K562 (cell line): ENCODE data around the gene NR1I3. TPM values are rescaled to one million over a fixed set of nuclear protein-coding genes. Genes with fewer than 3 reads are reported as not detected.

Source experiments
- ATAC-seq: fragments of 200-7000 bp; cut with Tn5 transposase; 3 replicates; pipeline ENCODE4 v1.9.1; 2020; ENCODE audit warnings: moderate library complexity
- BruUV-seq: library from RNA; stranded (reverse); fragments of 400-500 nt; replicated peaks from 2 replicates; lab custom pipeline; 2021; lab: Mats Ljungman, UMichigan
- CTCF ChIA-PET: fragments of 300-600 bp; formaldehyde crosslinking; extraction: SDS; loops from one replicate; lab custom pipeline; 2021; ENCODE audit warnings: low intra/inter-chr PET ratio; lab: Yijun Ruan, JAX
- POLR2A ChIA-PET: fragments of 300-600, 350-650 bp; sonication (Branson Sonifier 250); formaldehyde crosslinking; extraction: SDS; loops from one replicate; lab custom pipeline; 2021; ENCODE audit warnings: antibody characterized with exemption, inconsistent platforms; lab: Yijun Ruan, JAX
- DNase-seq, 4 experiments: peaks; one replicate each; pipeline versions ENCODE4 v3.0.0 to v3.0.0-alpha.2; 2011 to 2018; ENCODE audit warnings: low spot score in 3 of 4, mixed read lengths in 3 of 4; ENCODE audit errors: extremely low read depth in 1 of 4
- FAIRE-seq: peaks from 2 replicates; lab custom pipeline; 2011; peaks lifted over from hg19 to GRCh38; lab: Jason Lieb, UNC
- H2AFZ ChIP-seq: 2 replicates; pipeline ENCODE4 v1.6.0; 2011; ENCODE audit warnings: low read depth, low read length, control low read depth, inconsistent platforms
- H3K27ac ChIP-seq: fragments of 200-600 bp; 3 replicates; pipeline ENCODE4 v1.8.0; 2011; ENCODE audit warnings: low read depth, mild to moderate bottlenecking, control low read depth, inconsistent platforms, low read length, moderate library complexity, mixed read lengths; ENCODE audit errors: extremely low read depth
- H3K27me3 ChIP-seq, 2 experiments: fragments of 300-600 bp in 1 of 2; 2 replicates in 1 of 2; 3 replicates in 1 of 2; pipeline versions ENCODE4 v1.6.0 to v1.8.0; 2011; ENCODE audit warnings: inconsistent platforms in 2 of 2, low read length in 2 of 2, mild to moderate bottlenecking in 1 of 2, mixed read lengths in 1 of 2, moderate library complexity in 1 of 2; ENCODE audit not compliant: control insufficient read depth in 2 of 2, insufficient read depth in 2 of 2
- H3K36me3 ChIP-seq: fragments of 300-600 bp; 3 replicates; pipeline ENCODE4 v1.8.0; 2011; ENCODE audit warnings: mild to moderate bottlenecking, low read length, inconsistent platforms; ENCODE audit not compliant: control insufficient read depth, insufficient read depth
- H3K4me1 ChIP-seq, 2 experiments: fragments of 200-600 bp in 1 of 2; replicated peaks in 1 of 2; 2 replicates in 1 of 2; 3 replicates in 1 of 2; pipeline versions ENCODE4 v1.5.1 to v1.8.0; 2011; ENCODE audit warnings: inconsistent platforms in 2 of 2, low read length in 2 of 2, mild to moderate bottlenecking in 1 of 2, mixed read lengths in 1 of 2, moderate library complexity in 1 of 2; ENCODE audit not compliant: control insufficient read depth in 2 of 2, insufficient read depth in 2 of 2
- H3K4me2 ChIP-seq: 2 replicates; pipeline ENCODE4 v1.6.1; 2011; ENCODE audit warnings: low read length, control low read depth, inconsistent platforms, mixed read lengths; ENCODE audit not compliant: insufficient read depth
- H3K4me3 ChIP-seq: fragments of 200-600 bp; sonication (generic), shearing (Covaris generic); 2 replicates; pipeline ENCODE4 v1.5.1; 2016; ENCODE audit warnings: control low read depth, inconsistent platforms
- H3K79me2 ChIP-seq: fragments of 200-600 bp; 3 replicates; pipeline ENCODE4 v1.8.0; 2011; ENCODE audit warnings: low read length, inconsistent platforms; ENCODE audit not compliant: control insufficient read depth, insufficient read depth
- H3K9ac ChIP-seq, 2 experiments: 2 replicates each; pipeline versions ENCODE4 v1.6.0 to v1.6.1; 2011; ENCODE audit warnings: low read depth in 2 of 2, low read length in 2 of 2, control low read depth in 1 of 2, inconsistent platforms in 1 of 2, mild to moderate bottlenecking in 1 of 2, mixed read lengths in 1 of 2; ENCODE audit not compliant: insufficient read depth in 1 of 2
- H3K9me1 ChIP-seq: one replicate; pipeline ENCODE4 v1.6.0; 2011; ENCODE audit warnings: inconsistent platforms, mild to moderate bottlenecking, low read length, moderate library complexity; ENCODE audit not compliant: control insufficient read depth, insufficient read depth
- H3K9me3 ChIP-seq: replicated peaks from 2 replicates; pipeline ENCODE4 v1.5.1; 2011; ENCODE audit warnings: low read depth, low read length, inconsistent platforms; ENCODE audit not compliant: control insufficient read depth, insufficient read depth
- H4K20me1 ChIP-seq: replicated peaks from 2 replicates; pipeline ENCODE4 v1.6.1; 2011; ENCODE audit warnings: low read length, inconsistent platforms, mixed read lengths; ENCODE audit not compliant: control insufficient read depth, insufficient read depth
- ATF2 ChIP-seq: sonication (generic); formaldehyde crosslinking; IDR thresholded peaks from 2 replicates; pipeline ENCODE4 v1.8.1; 2022; ENCODE audit warnings: missing genetic modification reagents
- CHAMP1 ChIP-seq: fragments of 450-650 bp; IDR thresholded peaks from 2 replicates; pipeline ENCODE4 v1.6.1; 2016; ENCODE audit warnings: mild to moderate bottlenecking
- GATAD2B ChIP-seq: fragments of 450-650 bp; IDR thresholded peaks from 2 replicates; pipeline ENCODE4 v1.6.1; 2017; ENCODE audit warnings: mild to moderate bottlenecking, borderline replicate concordance
- HCFC1 ChIP-seq: IDR thresholded peaks from 2 replicates; pipeline ENCODE4 v1.6.1; 2012; ENCODE audit warnings: low read depth, low read length, improper control_type of control experiment
- HDAC6 ChIP-seq: IDR thresholded peaks from 2 replicates; pipeline ENCODE4 v1.6.1; 2012; ENCODE audit warnings: low read depth, mild to moderate bottlenecking, control low read depth, inconsistent platforms, low read length, moderate library complexity
- HMGXB4 ChIP-seq: sonication (generic); formaldehyde crosslinking; IDR thresholded peaks from 2 replicates; pipeline ENCODE4 v1.8.1; 2023; ENCODE audit warnings: mild to moderate bottlenecking, missing genetic modification reagents
- HNRNPH1 ChIP-seq: fragments of 200-400 bp; formaldehyde crosslinking; optimal IDR thresholded peaks from 2 replicates; pipeline ENCODE3; 2017; ENCODE audit warnings: low read depth, mild to moderate bottlenecking, low read length, moderate library complexity
- ZEB2 ChIP-seq: fragments of 450-650 bp; IDR thresholded peaks from 2 replicates; pipeline ENCODE4 v1.6.1; 2016
- ZMIZ1 ChIP-seq, 2 experiments: fragments of 150-350 bp in 1 of 2; IDR thresholded peaks; 2 replicates each; pipeline ENCODE4 v1.6.1; 2012 to 2016; ENCODE audit warnings: low read depth in 2 of 2, low read length in 2 of 2, mild to moderate bottlenecking in 1 of 2, moderate library complexity in 1 of 2
- ZNF23 ChIP-seq: fragments of 250-450 bp; sonication (Bioruptor Pico); IDR thresholded peaks from 2 replicates; pipeline ENCODE4 v1.4.0; 2020; ENCODE audit warnings: mild to moderate bottlenecking
- ZNF436 ChIP-seq: fragments of 250-450, 450-650 bp; sonication (Bioruptor Pico); formaldehyde crosslinking; IDR thresholded peaks from 2 replicates; pipeline ENCODE4 v1.7.0; 2020; ENCODE audit warnings: mild to moderate bottlenecking
- ZNF695 ChIP-seq: fragments of 450-650 bp; formaldehyde crosslinking; IDR thresholded peaks from 2 replicates; pipeline ENCODE4 v1.4.0; 2020; ENCODE audit warnings: mild to moderate bottlenecking, moderate library complexity
- WGBS: fragments of 100-300 bp; shearing (Covaris generic); methylation state at CpG from one replicate; pipeline ENCODE4 v1.1.6; 2016; ENCODE audit warnings: low coverage, mixed read lengths; ENCODE audit not compliant: insufficient coverage; ENCODE audit errors: missing lambda C conversion rate; 5-methylcytosine and 5-hydroxymethylcytosine counted together
- in situ Hi-C: fragments of 300-500 bp; cut with MboI; formaldehyde crosslinking; loops from 4 replicates; pipeline ENCODE4 v1.15.0; 2018; ENCODE audit warnings: inconsistent platforms, mixed read lengths
- intact Hi-C: fragments of 100-400 bp; cut with micrococcal nuclease; formaldehyde crosslinking; loops from 2 replicates; pipeline ENCODE4 v1.14.2; 2022
- polyA plus RNA-seq, 8 experiments: library from polyadenylated mRNA; depleted of rRNA in 4 of 8; stranded (reverse) in 5 of 8; unstranded in 3 of 8; fragments of >200 nt; fragmentation: Nextera tagmentation in 2 of 8; fragmentation: Illumina TruSeq in 1 of 8; extraction: Ambion mirVana in 2 of 8; extraction: Trizol in 1 of 8; gene quantifications; 2 replicates each; pipeline versions ENCODE4 v1.2.1 to v1.2.3, GENCODE V29; 2011 to 2014; ENCODE audit warnings: inconsistent platforms in 1 of 8, missing spikeins in 1 of 8
- total RNA-seq, 7 experiments: library from RNA; depleted of rRNA in 6 of 7; stranded (reverse); fragments of >200 nt in 6 of 7; fragmentation: Illumina TruSeq in 2 of 7; extraction: Trizol in 2 of 7; gene quantifications; 2 replicates each; pipeline versions ENCODE4 v1.2.1 to v1.2.3, GENCODE V29; 2011 to 2021; ENCODE audit warnings: low replicate concordance in 1 of 7

NR1I3 gene
- total and polyA plus RNA-seq, 9 of the 15 experiments (the other 6 are each of a cell fraction or from before 2014, with no cell fraction given): 0.11 TPM; not detected in 8

GRCh38 chr1:161190962-161191521 is 47.0 kb downstream of the NR1I3 start (continued):
- TF ChIP-seq ATF2 (CRISPR knock-in tag): no peak

- CTCF ChIA-PET: no interaction called here
- Histone ChIP-seq H3K27ac (no peak overlapping the region), H3K4me1 (peaks cover 29 to 33% of the 10 kb centered on the region in 2 experiments), H3K9me1 (no peaks in the 10 kb centered on the region), H4K20me1 (no peaks in the 10 kb centered on the region), H3K4me2 (no peak overlapping the region), H3K9ac (no peak overlapping the region), H3K4me3 (no peak overlapping the region), H3K9me3 (no peaks in the 10 kb centered on the region), H3K27me3 (no peaks in the 10 kb centered on the region), H3K36me3 (no peaks in the 10 kb centered on the region), H3K79me2 (no peaks in the 10 kb centered on the region), H2AFZ (no peak overlapping the region)
- DNase-seq (no peak), ATAC-seq (no peak), FAIRE-seq (no peak)
- 78% methylated on average over 5 of the region's 5 CpGs for WGBS
- no TSS peak for BruUV-seq
- POLR2A ChIA-PET: interaction anchor here (1.0 kb wide), 1 partner anchor 11 kb away, joined by 3 read pairs; the partner anchor contains the start of gene B4GALT3
- in situ Hi-C loops (no loop called here), intact Hi-C loops (no loop called here)
- TF ChIP-seq CHAMP1 (no peak), HCFC1 (no peak), ZNF436 (no peak), GATAD2B (no peak), ZEB2 (no peak), ZNF23 (CRISPR knock-in tag) (no peak), HDAC6 (no peak), ZMIZ1 (IDR thresholded peaks at IDR 0.05; ENCODE audit: low read depth in 2 of 2, low read length in 2 of 2) (no peak), HNRNPH1 (no peak), HMGXB4 (CRISPR knock-in tag) (no peak), ZNF695 (CRISPR knock-in tag) (no peak)
Measured at GRCh38 chr1:161189036-161189435, 49.0 kb downstream of the NR1I3 start.
